ENCODE data around the gene PRKCB.

Gene PRKCB

GRCh38 chr16:23945243-23945642 lies 109.5 kb downstream of the PRKCB start:
- no peak for DNase-seq

GRCh38 chr16:23947838-23948237 lies 112.1 kb downstream of the PRKCB start:
- DNase-seq = no peak

GRCh38 chr16:23948949-23949411 lies 113.2 kb downstream of the PRKCB start:
- DNase-seq = peak; percentile 59

- DNase-seq = no peak
Measured at GRCh38 chr16:23949630-23950290, 114.0 kb downstream of the PRKCB start.

- no peak for DNase-seq
Measured at GRCh38 chr16:23950291-23950894, 114.6 kb downstream of the PRKCB start.

GRCh38 chr16:23950898-23951297 lies 115.1 kb downstream of the PRKCB start:
- DNase-seq = no peak

GRCh38 chr16:23952128-23952970 lies 116.6 kb downstream of the PRKCB start:
- peak; percentile 61 for DNase-seq

GRCh38 chr16:23952971-23953300 lies 117.2 kb downstream of the PRKCB start:
- DNase-seq = no peak

GRCh38 chr16:23953476-23953875 lies 117.7 kb downstream of the PRKCB start:
- DNase-seq = no peak

- no peak for DNase-seq
Measured at GRCh38 chr16:23955088-23955487, 119.3 kb downstream of the PRKCB start.

GRCh38 chr16:23957287-23957686 lies 121.5 kb downstream of the PRKCB start:
- DNase-seq = no peak

GRCh38 chr16:23959072-23959751 lies 123.4 kb downstream of the PRKCB start:
- DNase-seq = no peak

GRCh38 chr16:23959752-23960072 lies 123.9 kb downstream of the PRKCB start:
- DNase-seq = no peak

GRCh38 chr16:23960081-23960885 lies 124.5 kb downstream of the PRKCB start:
- no peak for DNase-seq

- DNase-seq = no peak
Measured at GRCh38 chr16:23962001-23962400, 126.2 kb downstream of the PRKCB start.

- no peak for DNase-seq
Measured at GRCh38 chr16:23964136-23964535, 128.4 kb downstream of the PRKCB start.

GRCh38 chr16:23965137-23965733 lies 129.5 kb downstream of the PRKCB start:
- no peak for DNase-seq

- peak; percentile 13 for DNase-seq
Measured at GRCh38 chr16:23966597-23967394, 131.0 kb downstream of the PRKCB start.

GRCh38 chr16:23967775-23968174 lies 132.0 kb downstream of the PRKCB start:
- no peak for DNase-seq

GRCh38 chr16:23968176-23968575 lies 132.4 kb downstream of the PRKCB start:
- DNase-seq = no peak

Measured in NCI-H2029 (cell line).